Measurements from ENCODE around the gene SLC28A1. TPM values are rescaled to one million over a fixed set of nuclear protein-coding genes. Genes with fewer than 3 reads are reported as not detected.

SLC28A1 gene
- total RNA-seq, 1 experiment from 2014 or later = 0.13 TPM

DNA sequence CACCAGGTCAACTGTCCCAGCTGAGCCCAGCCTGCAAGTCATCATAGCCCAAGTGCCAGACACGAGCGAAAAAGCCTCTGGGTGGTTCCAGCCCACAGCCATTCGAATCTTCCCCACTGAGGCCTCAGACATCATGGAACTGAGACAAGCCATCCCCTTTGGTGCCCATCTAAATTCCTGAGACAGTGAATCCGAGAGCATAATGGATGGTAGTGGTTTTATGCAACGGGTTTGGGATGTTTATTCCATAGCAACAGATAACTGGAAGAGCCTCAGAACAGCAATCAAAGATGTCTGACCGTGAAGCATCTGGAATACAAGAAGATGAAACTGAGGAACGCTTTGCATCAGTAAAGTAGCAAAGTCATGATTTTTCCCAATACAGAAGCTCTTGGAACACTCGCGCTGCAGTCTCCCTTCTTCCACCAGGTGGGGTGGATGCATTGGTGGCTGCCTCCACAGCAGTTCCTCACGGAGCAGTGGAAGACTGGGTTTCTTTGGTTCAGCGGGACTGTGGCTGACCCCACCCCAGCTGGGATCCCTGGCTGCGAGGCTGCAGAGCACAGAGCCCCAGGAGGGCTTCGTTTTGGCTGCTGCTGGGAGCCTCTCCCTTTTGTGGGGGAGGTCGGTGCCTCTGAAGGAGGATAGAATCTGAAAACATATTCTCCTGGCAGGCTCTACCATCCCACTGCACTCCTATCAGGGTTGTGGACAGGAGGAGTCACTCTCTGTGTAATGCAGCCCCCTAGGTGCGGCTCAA is 70.8 kb downstream of the SLC28A1 start:
- Histone ChIP-seq H3K27me3 (ENCODE audit: insufficient read depth, low read length) (no peaks in the 10 kb centered on the region; the same call in 1 of the 2 replicates), H3K4me2 (ENCODE audit: insufficient read depth, insufficient read length, low read length) (no peak overlapping the region), H3T11ph (ENCODE audit: low read length) (no peak overlapping the region), H3K18ac (ENCODE audit: insufficient read length, low read depth, low read length) (no peak overlapping the region), H3K27ac (ENCODE audit: insufficient read length, low read depth, low read length) (no peak overlapping the region), H2AFZ (ENCODE audit: low read length) (peak overlapping the region; percentile 9), H3K9ac (ENCODE audit: extremely low read depth, insufficient read length, low read length) (no peak overlapping the region), H2BK15ac (ENCODE audit: low read depth, low read length) (no peak overlapping the region), H3K79me2 (ENCODE audit: insufficient read depth, low read length) (no peaks in the 10 kb centered on the region), H2BK12ac (ENCODE audit: insufficient read length, low read depth, low read length) (peak overlapping the region; percentile 17), H4K20me1 (ENCODE audit: control insufficient read depth, insufficient read depth, insufficient read length) (no peaks in the 10 kb centered on the region), H3K23ac (ENCODE audit: insufficient read length, low read depth, low read length) (no peak overlapping the region), H3K14ac (ENCODE audit: insufficient read depth, low read length) (no peak overlapping the region), H3K23me2 (ENCODE audit: insufficient read length, low read depth, low read length, poor library complexity, severe bottlenecking) (no peaks in the 10 kb centered on the region), H2BK120ac (ENCODE audit: low read depth, low read length, poor library complexity, severe bottlenecking) (no peak overlapping the region), H4K91ac (ENCODE audit: insufficient read length, low read depth, low read length) (no peak overlapping the region), H4K8ac (replicated peaks; ENCODE audit: insufficient read length, low read depth, low read length) (no peak overlapping the region), H3K56ac (ENCODE audit: insufficient read length, low read depth, low read length) (no peak overlapping the region), H2BK20ac (ENCODE audit: low read depth, low read length, poor library complexity, severe bottlenecking) (no peak overlapping the region), H4K5ac (ENCODE audit: insufficient read length, low read depth, low read length) (no peak overlapping the region), H3K9me3 (ENCODE audit: control insufficient read depth, low read depth, low read length) (no peaks in the 10 kb centered on the region), H2BK5ac (ENCODE audit: insufficient read length, low read length) (no peak overlapping the region), H2AK5ac (ENCODE audit: insufficient read length, low read length) (no peak overlapping the region), H3K4me1 (ENCODE audit: insufficient read depth, low read length) (no peaks in the 10 kb centered on the region), H3K4ac (ENCODE audit: low read depth, low read length) (no peak overlapping the region), H3K79me1 (ENCODE audit: insufficient read depth, low read depth, low read length, poor library complexity, severe bottlenecking) (no peaks in the 10 kb centered on the region)
- Mint-ChIP-seq H3K36me3 (ENCODE audit: insufficient read depth in 1 of 3, low read depth in 3 of 3) (0 out of 7 replicates have a peak, but pooled peaks cover 0 to 3% (median 0%) of the 10 kb centered on the region in 3 experiments), H3K4me3 (no peak overlapping the region; a peak in 1 of 5 replicates), H3K4me1 (peaks cover 23 to 25% of the 10 kb centered on the region in 2 experiments), H3K27me3 (ENCODE audit: low read depth) (no peaks in the 10 kb centered on the region), H3K27ac (0 out of 7 replicates have a peak overlapping the region, but pooled peaks of 1 of the 3 experiments have one; percentile 22), H3K9me3 (peaks cover 0 to 6% of the 10 kb centered on the region in 2 experiments; a peak in 2 of 5 replicates)
- DNase-seq = peak; percentile 78
- TF ChIP-seq, protein P1, sequence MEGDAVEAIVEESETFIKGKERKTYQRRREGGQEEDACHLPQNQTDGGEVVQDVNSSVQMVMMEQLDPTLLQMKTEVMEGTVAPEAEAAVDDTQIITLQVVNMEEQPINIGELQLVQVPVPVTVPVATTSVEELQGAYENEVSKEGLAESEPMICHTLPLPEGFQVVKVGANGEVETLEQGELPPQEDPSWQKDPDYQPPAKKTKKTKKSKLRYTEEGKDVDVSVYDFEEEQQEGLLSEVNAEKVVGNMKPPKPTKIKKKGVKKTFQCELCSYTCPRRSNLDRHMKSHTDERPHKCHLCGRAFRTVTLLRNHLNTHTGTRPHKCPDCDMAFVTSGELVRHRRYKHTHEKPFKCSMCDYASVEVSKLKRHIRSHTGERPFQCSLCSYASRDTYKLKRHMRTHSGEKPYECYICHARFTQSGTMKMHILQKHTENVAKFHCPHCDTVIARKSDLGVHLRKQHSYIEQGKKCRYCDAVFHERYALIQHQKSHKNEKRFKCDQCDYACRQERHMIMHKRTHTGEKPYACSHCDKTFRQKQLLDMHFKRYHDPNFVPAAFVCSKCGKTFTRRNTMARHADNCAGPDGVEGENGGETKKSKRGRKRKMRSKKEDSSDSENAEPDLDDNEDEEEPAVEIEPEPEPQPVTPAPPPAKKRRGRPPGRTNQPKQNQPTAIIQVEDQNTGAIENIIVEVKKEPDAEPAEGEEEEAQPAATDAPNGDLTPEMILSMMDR (conservative IDR thresholded peaks at IDR 0.05) = peak; percentile 82
- no CpG with 5 or more reads among the region's 15 CpGs for WGBS (ENCODE audit: extremely low coverage, insufficient read length, low lambda C conversion rate)

Measured in H9 (cell line).